Natural killer cell (primary cell): ENCODE data around the gene CAND2. TPM values are rescaled to one million over a fixed set of nuclear protein-coding genes. Genes with fewer than 3 reads are reported as not detected.

Experiments used
- ATAC-seq, 3 donors: fragments of 150-1000 bp in 2 of 3; fragments of 200-7000 bp in 1 of 3; cut with Tn5 transposase; 1 replicate in 1 of 3; 2 replicates in 2 of 3; pipeline ENCODE4 v1.10.0; 2021; ENCODE audit warnings: mild to moderate bottlenecking in 2 of 3, moderate library complexity in 2 of 3
- DNase-seq, 2 donors: peaks; one replicate each; pipeline versions ENCODE4 v3.0.0 to v3.0.0-alpha.2; 2013 to 2021; ENCODE audit warnings: mixed read lengths in 1 of 2
- H3K27ac ChIP-seq: one replicate; pipeline ENCODE4 v1.5.1; 2013; ENCODE audit warnings: mild to moderate bottlenecking, low read length
- H3K27me3 ChIP-seq: one replicate; pipeline ENCODE4 v1.6.1; 2013; ENCODE audit warnings: low read length; ENCODE audit not compliant: control insufficient read depth, insufficient read depth
- H3K36me3 ChIP-seq: one replicate; pipeline ENCODE4 v1.6.1; 2013; ENCODE audit warnings: low read length; ENCODE audit not compliant: control insufficient read depth, insufficient read depth
- H3K4me1 ChIP-seq: one replicate; pipeline ENCODE4 v1.6.1; 2013; ENCODE audit warnings: low read length; ENCODE audit not compliant: control insufficient read depth, insufficient read depth
- H3K4me3 ChIP-seq: one replicate; pipeline ENCODE4 v1.5.1; 2013; ENCODE audit warnings: low read length
- H3K9me3 ChIP-seq: one replicate; pipeline ENCODE4 v1.6.1; 2013; ENCODE audit warnings: low read length; ENCODE audit not compliant: control insufficient read depth, insufficient read depth
- H3K27ac Mint-ChIP-seq, 2 donors: one replicate each; pipeline ENCODE4 v1.8.0; 2022; ENCODE audit warnings: mild to moderate bottlenecking in 2 of 2, mixed read lengths in 2 of 2, moderate library complexity in 1 of 2
- H3K27me3 Mint-ChIP-seq, 2 donors: one replicate each; pipeline ENCODE4 v1.8.0; 2022; ENCODE audit warnings: low read depth in 2 of 2, mixed read lengths in 2 of 2
- H3K36me3 Mint-ChIP-seq: one replicate; pipeline ENCODE4 v1.8.0; 2022; ENCODE audit warnings: mixed read lengths
- H3K4me1 Mint-ChIP-seq, 2 donors: one replicate each; pipeline ENCODE4 v1.8.0; 2022; ENCODE audit warnings: mixed read lengths in 2 of 2
- H3K4me3 Mint-ChIP-seq: one replicate; pipeline ENCODE4 v1.8.0; 2022; ENCODE audit warnings: mild to moderate bottlenecking, moderate library complexity, mixed read lengths
- H3K9me3 Mint-ChIP-seq, 2 donors: one replicate each; pipeline ENCODE4 v1.8.0; 2022; ENCODE audit warnings: mixed read lengths in 2 of 2
- WGBS: methylation state at CpG from one replicate; pipeline ENCODE4 v1.1.7; 2013; ENCODE audit warnings: missing lambda C conversion rate; ENCODE audit not compliant: insufficient coverage; 5-methylcytosine and 5-hydroxymethylcytosine counted together
- intact Hi-C: fragments of 100-400 bp; cut with micrococcal nuclease; formaldehyde crosslinking; loops from one replicate; pipeline ENCODE4 v1.14.2; 2022
- total RNA-seq, 4 donors: library from RNA; stranded (reverse); fragments of 120-200 nt in 1 of 4; gene quantifications; one replicate each; pipeline versions ENCODE4 v1.2.3 to v1.2.4, GENCODE V29; 2013 to 2022
- TF ChIP-seq, protein P1 (sequence below): fragments of 200-600 bp; IDR thresholded peaks from one replicate; pipeline ENCODE4 v1.8.0; 2022; ENCODE audit warnings: antibody characterized with exemption

Gene CAND2
- total RNA-seq, 3 donors from 2014 or later (not counting 1 experiment from before 2014, with no cell fraction given) = 0.52 to 1.3 (median 1.2) TPM

DNA sequence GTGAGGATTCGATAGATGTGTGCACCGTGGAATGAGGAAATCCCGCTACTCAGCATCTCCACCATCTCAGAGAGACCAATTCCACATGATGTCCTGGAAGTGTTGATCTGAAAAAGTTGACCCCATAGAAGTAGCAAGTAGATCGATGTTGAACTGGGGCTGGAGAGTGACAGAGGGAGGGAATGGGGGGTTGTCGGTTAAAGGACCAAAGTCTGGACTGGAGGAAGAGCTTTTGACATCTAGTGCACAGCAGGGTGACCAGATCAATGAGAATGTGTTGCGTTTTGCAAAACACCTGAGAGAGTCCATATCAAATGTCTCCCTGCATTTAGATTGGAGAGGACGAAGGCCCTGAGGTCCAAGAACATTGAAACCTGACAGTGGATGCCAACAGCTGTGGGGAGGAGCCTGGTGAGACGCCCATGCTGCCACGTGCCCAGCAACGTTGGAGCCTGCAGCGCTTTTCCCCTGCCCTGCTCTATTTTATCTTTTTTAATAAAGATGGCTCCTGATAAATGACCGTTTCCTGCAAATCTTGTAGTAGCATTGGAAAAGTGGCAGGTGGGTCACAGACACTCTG, 75.0 kb downstream of the CAND2 start:
- no peak overlapping the region for H3K27ac ChIP-seq
- peaks cover 4% of the 10 kb centered on the region for H3K27me3 ChIP-seq
- H3K27me3 Mint-ChIP-seq = peaks cover 0 to 19% of the 10 kb centered on the region in 2 donors
- H3K4me1 ChIP-seq = peaks cover 36% of the 10 kb centered on the region
- peak overlapping the region; percentile 83 for H3K4me3 Mint-ChIP-seq
- no peak for ATAC-seq
- WGBS = 83% methylated on average over 10 of the region's 12 CpGs
- TF ChIP-seq, protein P1, sequence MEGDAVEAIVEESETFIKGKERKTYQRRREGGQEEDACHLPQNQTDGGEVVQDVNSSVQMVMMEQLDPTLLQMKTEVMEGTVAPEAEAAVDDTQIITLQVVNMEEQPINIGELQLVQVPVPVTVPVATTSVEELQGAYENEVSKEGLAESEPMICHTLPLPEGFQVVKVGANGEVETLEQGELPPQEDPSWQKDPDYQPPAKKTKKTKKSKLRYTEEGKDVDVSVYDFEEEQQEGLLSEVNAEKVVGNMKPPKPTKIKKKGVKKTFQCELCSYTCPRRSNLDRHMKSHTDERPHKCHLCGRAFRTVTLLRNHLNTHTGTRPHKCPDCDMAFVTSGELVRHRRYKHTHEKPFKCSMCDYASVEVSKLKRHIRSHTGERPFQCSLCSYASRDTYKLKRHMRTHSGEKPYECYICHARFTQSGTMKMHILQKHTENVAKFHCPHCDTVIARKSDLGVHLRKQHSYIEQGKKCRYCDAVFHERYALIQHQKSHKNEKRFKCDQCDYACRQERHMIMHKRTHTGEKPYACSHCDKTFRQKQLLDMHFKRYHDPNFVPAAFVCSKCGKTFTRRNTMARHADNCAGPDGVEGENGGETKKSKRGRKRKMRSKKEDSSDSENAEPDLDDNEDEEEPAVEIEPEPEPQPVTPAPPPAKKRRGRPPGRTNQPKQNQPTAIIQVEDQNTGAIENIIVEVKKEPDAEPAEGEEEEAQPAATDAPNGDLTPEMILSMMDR = no peak
- peaks cover 18 to 29% of the 10 kb centered on the region in 2 donors for H3K4me1 Mint-ChIP-seq
- no peaks in the 10 kb centered on the region for H3K9me3 Mint-ChIP-seq
- no peaks in the 10 kb centered on the region for H3K36me3 ChIP-seq
- intact Hi-C loops = no loop called here
- no peaks in the 10 kb centered on the region for H3K9me3 ChIP-seq
- no peaks in the 10 kb centered on the region for H3K36me3 Mint-ChIP-seq
- H3K27ac Mint-ChIP-seq = peak overlapping the region; percentile 92 to 94
- no peak for DNase-seq
- H3K4me3 ChIP-seq = no peak overlapping the region

GRCh38 chr3:12875857-12876836, 79.7 kb downstream of the CAND2 start:
- 35% methylated on average over 60 of the region's 60 CpGs for WGBS
- DNase-seq (peak in 1 of 2 donors; percentile 44), ATAC-seq (peak; percentile 55 to 76 (median 76))
- Histone ChIP-seq H3K4me1 (peaks cover 6% of the 10 kb centered on the region), H3K9me3 (no peaks in the 10 kb centered on the region), H3K27me3 (no peaks in the 10 kb centered on the region), H3K36me3 (no peaks in the 10 kb centered on the region), H3K4me3 (no peak overlapping the region), H3K27ac (no peak overlapping the region)
- peaks cover 0 to 6% of the 10 kb centered on the region in 2 donors for H3K27me3 Mint-ChIP-seq
- H3K27ac Mint-ChIP-seq = peak overlapping the region in 1 of 2 donors; percentile 45
- H3K4me3 Mint-ChIP-seq = no peak overlapping the region
- no peaks in the 10 kb centered on the region for H3K9me3 Mint-ChIP-seq
- peaks cover 0 to 2% of the 10 kb centered on the region in 2 donors for H3K4me1 Mint-ChIP-seq
- TF ChIP-seq, protein P1 = peak; percentile 14
- H3K36me3 Mint-ChIP-seq = no peaks in the 10 kb centered on the region
- intact Hi-C loops = no loop called here

DNA sequence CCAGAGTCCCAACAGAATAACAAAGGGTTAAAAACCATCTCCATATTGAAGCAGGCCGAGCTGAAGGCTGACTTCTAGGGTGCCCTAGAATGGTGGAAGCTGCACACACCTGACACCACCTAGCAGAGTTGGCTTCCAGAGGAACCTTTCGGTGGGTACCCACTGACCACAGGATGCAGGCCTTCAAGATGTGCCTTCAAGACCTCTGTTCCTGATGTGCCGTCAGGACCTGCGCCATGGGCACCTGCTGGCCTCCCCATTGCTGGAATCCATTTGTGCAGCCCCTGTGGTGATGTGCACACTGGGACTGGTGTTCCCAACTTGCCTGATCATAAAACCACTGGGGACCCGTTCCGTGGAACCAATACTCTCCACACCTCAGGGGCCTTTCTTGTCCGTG, 80.6 kb downstream of the CAND2 start:
- Histone ChIP-seq H3K27ac (no peak overlapping the region), H3K4me1 (peaks cover 6% of the 10 kb centered on the region), H3K4me3 (no peak overlapping the region), H3K9me3 (no peaks in the 10 kb centered on the region), H3K27me3 (no peaks in the 10 kb centered on the region), H3K36me3 (no peaks in the 10 kb centered on the region)
- DNase-seq (no peak), ATAC-seq (no peak)
- H3K4me1 Mint-ChIP-seq = no peaks in the 10 kb centered on the region
- WGBS = 93% methylated on average over 7 of the region's 7 CpGs
- TF ChIP-seq, protein P1 = no peak
- no peak overlapping the region for H3K27ac Mint-ChIP-seq
- no peak overlapping the region for H3K4me3 Mint-ChIP-seq
- peaks cover 0 to 10% of the 10 kb centered on the region in 2 donors for H3K27me3 Mint-ChIP-seq
- no peaks in the 10 kb centered on the region for H3K9me3 Mint-ChIP-seq
- H3K36me3 Mint-ChIP-seq = no peaks in the 10 kb centered on the region
- intact Hi-C loops = no loop called here
